Astrocyte (in vitro differentiated cells and primary cell): ENCODE results near the gene ZNF768.

ENCODE experiments used
- CTCF ChIP-seq: IDR thresholded peaks from 2 replicates; pipeline ENCODE4 v1.5.1; 2011; ENCODE audit warnings: low read depth, mild to moderate bottlenecking, inconsistent platforms, low read length, moderate library complexity; ENCODE audit not compliant: insufficient read depth
- EZH2 ChIP-seq: IDR thresholded peaks from 2 replicates; pipeline ENCODE4 v1.6.1; 2012; ENCODE audit warnings: mild to moderate bottlenecking, low read length, inconsistent platforms; ENCODE audit not compliant: insufficient read depth

- TF ChIP-seq CTCF (no peak), EZH2 (no peak)
These were observed 28.4 kb upstream of the ZNF768 start for GRCh38 chr16:30554557-30555314.
